ENCODE measurements around the gene P2RY13. TPM values are rescaled to one million over a fixed set of nuclear protein-coding genes. Genes with fewer than 3 reads are reported as not detected.

Gene P2RY13
- total and polyA plus RNA-seq, 2 of the 4 experiments (the other 2 are of a cell fraction) = not detected

DNA sequence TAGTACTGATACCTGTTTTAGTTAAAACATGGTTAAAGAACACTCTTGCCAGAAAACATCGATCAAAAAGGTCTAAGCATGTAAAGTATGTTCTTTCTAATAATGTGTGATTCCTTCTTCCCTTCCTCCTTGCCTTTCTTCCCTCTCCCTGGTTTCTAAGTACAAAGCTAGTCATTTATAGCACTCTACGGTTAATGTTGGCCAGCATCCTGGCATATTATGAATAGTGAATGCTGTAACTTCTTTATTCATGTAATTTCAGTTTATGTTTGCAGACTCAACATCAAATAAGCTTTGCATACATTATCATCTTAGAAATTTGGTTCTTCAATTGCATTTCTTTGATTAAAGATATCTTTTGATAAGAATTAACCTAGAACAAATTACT, 28.1 kb upstream of the P2RY13 start:
- H4K5ac ChIP-seq (ENCODE audit: low read depth, low read length) = no peak overlapping the region
- ATAC-seq (ENCODE audit: low read depth) (no peak), DNase-seq (no peak)
- no peak overlapping the region for H3K27ac ChIP-seq (ENCODE audit: insufficient read depth, low read length)
- no peak overlapping the region for H3K4ac ChIP-seq (ENCODE audit: low read depth, low read length)
- no peak overlapping the region for H3K4me3 ChIP-seq (ENCODE audit: insufficient read depth, low read depth, low read length)
- no peak overlapping the region for H2BK20ac ChIP-seq (ENCODE audit: low read depth, low read length)
- H3K36me3 ChIP-seq (ENCODE audit: control insufficient read depth, insufficient read depth, low read length) = no peaks in the 10 kb centered on the region
- H2AK9ac ChIP-seq (replicated peaks; ENCODE audit: low read depth, low read length, poor library complexity) = no peak overlapping the region
- no peak overlapping the region for H3K18ac ChIP-seq (ENCODE audit: low read depth, low read length)
- in situ Hi-C loops (cut with MboI; ENCODE audit: low sequenced_read_pairs) = no loop called here
- no CpG with 5 or more reads among the region's 2 CpGs for WGBS, 2 experiments (ENCODE audit: extremely low coverage in 2 of 2, insufficient read length in 1 of 2)
- no TSS peak for BruUV-seq (replicated peaks)
- H3K9me1 ChIP-seq (ENCODE audit: insufficient read depth, low read length) = no peaks in the 10 kb centered on the region
- H2BK5ac ChIP-seq (ENCODE audit: low read depth, low read length, poor library complexity, severe bottlenecking) = no peak overlapping the region
- H4K8ac ChIP-seq (ENCODE audit: low read depth in 2 of 2, low read length in 2 of 2) = no peak overlapping the region
- no peak overlapping the region for H2BK120ac ChIP-seq (ENCODE audit: low read depth, low read length)
- TF ChIP-seq RCOR1 (IDR thresholded peaks at IDR 0.05; ENCODE audit: insufficient replicate concordance, low read length) (no peak), CHD1 (IDR thresholded peaks at IDR 0.05; ENCODE audit: low read depth, low read length) (no peak), MXI1 (IDR thresholded peaks at IDR 0.05; ENCODE audit: borderline replicate concordance, low read depth, low read length) (no peak), RAD21 (IDR thresholded peaks at IDR 0.05; ENCODE audit: low read length) (no peak), NFE2L2 (IDR thresholded peaks at IDR 0.05; ENCODE audit: low read depth, low read length) (no peak), POLR2A (IDR thresholded peaks at IDR 0.05; ENCODE audit: low read depth, low read length) (no peak)
- TF ChIP-seq, protein P1, sequence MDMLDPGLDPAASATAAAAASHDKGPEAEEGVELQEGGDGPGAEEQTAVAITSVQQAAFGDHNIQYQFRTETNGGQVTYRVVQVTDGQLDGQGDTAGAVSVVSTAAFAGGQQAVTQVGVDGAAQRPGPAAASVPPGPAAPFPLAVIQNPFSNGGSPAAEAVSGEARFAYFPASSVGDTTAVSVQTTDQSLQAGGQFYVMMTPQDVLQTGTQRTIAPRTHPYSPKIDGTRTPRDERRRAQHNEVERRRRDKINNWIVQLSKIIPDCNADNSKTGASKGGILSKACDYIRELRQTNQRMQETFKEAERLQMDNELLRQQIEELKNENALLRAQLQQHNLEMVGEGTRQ (IDR thresholded peaks at IDR 0.05; ENCODE audit: low read depth, low read length) = no peak
- TF ChIP-seq, protein P2, sequence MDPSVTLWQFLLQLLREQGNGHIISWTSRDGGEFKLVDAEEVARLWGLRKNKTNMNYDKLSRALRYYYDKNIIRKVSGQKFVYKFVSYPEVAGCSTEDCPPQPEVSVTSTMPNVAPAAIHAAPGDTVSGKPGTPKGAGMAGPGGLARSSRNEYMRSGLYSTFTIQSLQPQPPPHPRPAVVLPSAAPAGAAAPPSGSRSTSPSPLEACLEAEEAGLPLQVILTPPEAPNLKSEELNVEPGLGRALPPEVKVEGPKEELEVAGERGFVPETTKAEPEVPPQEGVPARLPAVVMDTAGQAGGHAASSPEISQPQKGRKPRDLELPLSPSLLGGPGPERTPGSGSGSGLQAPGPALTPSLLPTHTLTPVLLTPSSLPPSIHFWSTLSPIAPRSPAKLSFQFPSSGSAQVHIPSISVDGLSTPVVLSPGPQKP (IDR thresholded peaks at IDR 0.05; ENCODE audit: borderline replicate concordance, low read depth, low read length) = no peak
- H3K14ac ChIP-seq (replicated peaks; ENCODE audit: low read depth, low read length) = no peak overlapping the region
- POLR2A ChIA-PET (ENCODE audit: unreplicated experiment) = no interaction called here
- CTCF ChIA-PET = interaction anchor here (0.7 to 1.1 kb wide), 3 partner anchors 10 to 80 kb away, joined by 3 to 4 read pairs (median 3); no protein-coding TSS in a partner anchor
- dilution Hi-C loops (cut with HindIII; ENCODE audit: low sequenced_read_pairs, unreplicated experiment) = no loop called here
- H2AFZ ChIP-seq (replicated peaks; ENCODE audit: low read length, poor library complexity) = no peak overlapping the region
- no peak overlapping the region for H3K56ac ChIP-seq (ENCODE audit: extremely low read depth, insufficient read depth, low read length)
- no peak overlapping the region for H3K23ac ChIP-seq (ENCODE audit: low read depth, low read length)
- intact Hi-C loops (cut with micrococcal nuclease) = no loop called here
- no peaks in the 10 kb centered on the region for H3K79me1 ChIP-seq (ENCODE audit: low read depth in 1 of 2, low read length in 2 of 2)
- H2AK5ac ChIP-seq (ENCODE audit: low read depth, low read length) = no peak overlapping the region
- H4K20me1 ChIP-seq (ENCODE audit: insufficient read depth, low read length) = no peaks in the 10 kb centered on the region
- no peak overlapping the region for H3K4me2 ChIP-seq (ENCODE audit: low read depth, low read length)
- H2BK15ac ChIP-seq (ENCODE audit: low read depth, low read length) = no peak overlapping the region
- peaks cover 5% of the 10 kb centered on the region for H3K4me1 ChIP-seq (ENCODE audit: control insufficient read depth, insufficient read depth, low read length)
- H4K91ac ChIP-seq (ENCODE audit: insufficient read depth, low read depth, low read length) = no peak overlapping the region
- H3K9me3 ChIP-seq (ENCODE audit: control insufficient read depth, insufficient read depth, low read length) = no peaks in the 10 kb centered on the region
- no peak overlapping the region for H3K9ac ChIP-seq (ENCODE audit: low read depth, low read length)
- no peaks in the 10 kb centered on the region for H3K27me3 ChIP-seq (ENCODE audit: control insufficient read depth, insufficient read depth, low read length)

All from IMR-90 (cell line).